Bronchial epithelial cell (primary cell): ENCODE data around the gene FBXW12. TPM values are rescaled to one million over a fixed set of nuclear protein-coding genes. Genes with fewer than 3 reads are reported as not detected.

Source experiments
- DNase-seq: peaks from one replicate; pipeline ENCODE4 v3.0.0-alpha.2; 2010; ENCODE audit warnings: low read depth
- FAIRE-seq: peaks from 2 replicates; lab custom pipeline; 2011; peaks lifted over from hg19 to GRCh38; lab: Jason Lieb, UNC
- H3K27me3 ChIP-seq: 2 replicates; pipeline ENCODE4 v1.5.1; 2011; ENCODE audit warnings: low read length; ENCODE audit not compliant: control insufficient read depth, insufficient read depth
- H3K36me3 ChIP-seq: 2 replicates; pipeline ENCODE4 v1.5.1; 2011; ENCODE audit warnings: low read length; ENCODE audit not compliant: control insufficient read depth, insufficient read depth
- H3K4me3 ChIP-seq: 2 replicates; pipeline ENCODE4 v1.5.1; 2011; ENCODE audit warnings: mild to moderate bottlenecking, low read depth, low read length, control low read depth
- CTCF ChIP-seq: IDR thresholded peaks from 2 replicates; pipeline ENCODE4 v1.5.1; 2011; ENCODE audit warnings: mild to moderate bottlenecking, moderate library complexity, low read length, control low read depth, inconsistent platforms; ENCODE audit not compliant: insufficient read depth, severe bottlenecking
- total RNA-seq: library from RNA; depleted of rRNA; stranded (reverse); fragments of >200 nt; gene quantifications from 2 replicates; pipeline ENCODE4 v1.2.1, GENCODE V29; 2014

The FBXW12 gene
- total RNA-seq, 1 donor from 2014 or later, result not detected

- H3K27me3 ChIP-seq, result no peaks in the 10 kb centered on the region
- FAIRE-seq (no peak), DNase-seq (no peak)
- no peak overlapping the region for H3K4me3 ChIP-seq
- peaks cover 58% of the 10 kb centered on the region for H3K36me3 ChIP-seq
- no peak for TF ChIP-seq CTCF
Observed at GRCh38 chr3:48405971-48406370, 34.0 kb downstream of the FBXW12 start.

- FAIRE-seq (peak; percentile 36), DNase-seq (no peak)
- TF ChIP-seq CTCF, result no peak
- Histone ChIP-seq H3K27me3 (no peaks in the 10 kb centered on the region), H3K36me3 (peaks cover 66% of the 10 kb centered on the region), H3K4me3 (no peak overlapping the region)
Observed at GRCh38 chr3:48406443-48407431, 34.7 kb downstream of the FBXW12 start.

GRCh38 chr3:48407542-48408099 lies 35.6 kb downstream of the FBXW12 start:
- no peak for TF ChIP-seq CTCF
- no peak for FAIRE-seq
- no peak for DNase-seq
- Histone ChIP-seq H3K36me3 (peaks cover 73% of the 10 kb centered on the region), H3K4me3 (no peak overlapping the region), H3K27me3 (no peaks in the 10 kb centered on the region)

GRCh38 chr3:48408823-48409281 lies 36.8 kb downstream of the FBXW12 start:
- Histone ChIP-seq H3K4me3 (no peak overlapping the region), H3K27me3 (no peaks in the 10 kb centered on the region), H3K36me3 (peaks cover 75% of the 10 kb centered on the region)
- TF ChIP-seq CTCF, result no peak
- DNase-seq (no peak), FAIRE-seq (peak; percentile 18)

GRCh38 chr3:48409291-48410201 lies 37.5 kb downstream of the FBXW12 start:
- no peak for DNase-seq
- no peak for TF ChIP-seq CTCF
- FAIRE-seq, result no peak
- H3K36me3 ChIP-seq, result peaks cover 77% of the 10 kb centered on the region
- H3K27me3 ChIP-seq, result no peaks in the 10 kb centered on the region
- no peak overlapping the region for H3K4me3 ChIP-seq
